ENCODE data around the gene ERF. TPM values are rescaled to one million over a fixed set of nuclear protein-coding genes. Genes with fewer than 3 reads are reported as not detected.

The ERF gene
- total RNA-seq, 1 donor from 2014 or later, result 111 TPM

- Mint-ChIP-seq H3K4me3 (ENCODE audit: low read depth) (no peak overlapping the region), H3K27ac (no peak overlapping the region), H3K4me1 (ENCODE audit: low read depth) (no peaks in the 10 kb centered on the region), H3K27me3 (no peaks in the 10 kb centered on the region), H3K36me3 (ENCODE audit: insufficient read depth) (peaks cover 30% of the 10 kb centered on the region), H3K9me3 (ENCODE audit: low read depth) (no peaks in the 10 kb centered on the region)
- no peak for DNase-seq (ENCODE audit: low spot score, unreplicated experiment)
- TF ChIP-seq, protein P1, sequence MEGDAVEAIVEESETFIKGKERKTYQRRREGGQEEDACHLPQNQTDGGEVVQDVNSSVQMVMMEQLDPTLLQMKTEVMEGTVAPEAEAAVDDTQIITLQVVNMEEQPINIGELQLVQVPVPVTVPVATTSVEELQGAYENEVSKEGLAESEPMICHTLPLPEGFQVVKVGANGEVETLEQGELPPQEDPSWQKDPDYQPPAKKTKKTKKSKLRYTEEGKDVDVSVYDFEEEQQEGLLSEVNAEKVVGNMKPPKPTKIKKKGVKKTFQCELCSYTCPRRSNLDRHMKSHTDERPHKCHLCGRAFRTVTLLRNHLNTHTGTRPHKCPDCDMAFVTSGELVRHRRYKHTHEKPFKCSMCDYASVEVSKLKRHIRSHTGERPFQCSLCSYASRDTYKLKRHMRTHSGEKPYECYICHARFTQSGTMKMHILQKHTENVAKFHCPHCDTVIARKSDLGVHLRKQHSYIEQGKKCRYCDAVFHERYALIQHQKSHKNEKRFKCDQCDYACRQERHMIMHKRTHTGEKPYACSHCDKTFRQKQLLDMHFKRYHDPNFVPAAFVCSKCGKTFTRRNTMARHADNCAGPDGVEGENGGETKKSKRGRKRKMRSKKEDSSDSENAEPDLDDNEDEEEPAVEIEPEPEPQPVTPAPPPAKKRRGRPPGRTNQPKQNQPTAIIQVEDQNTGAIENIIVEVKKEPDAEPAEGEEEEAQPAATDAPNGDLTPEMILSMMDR (IDR thresholded peaks at IDR 0.05; ENCODE audit: unreplicated experiment), result no peak
These were observed 51.2 kb downstream of the ERF start for GRCh38 chr19:42203700-42204099.

DNA sequence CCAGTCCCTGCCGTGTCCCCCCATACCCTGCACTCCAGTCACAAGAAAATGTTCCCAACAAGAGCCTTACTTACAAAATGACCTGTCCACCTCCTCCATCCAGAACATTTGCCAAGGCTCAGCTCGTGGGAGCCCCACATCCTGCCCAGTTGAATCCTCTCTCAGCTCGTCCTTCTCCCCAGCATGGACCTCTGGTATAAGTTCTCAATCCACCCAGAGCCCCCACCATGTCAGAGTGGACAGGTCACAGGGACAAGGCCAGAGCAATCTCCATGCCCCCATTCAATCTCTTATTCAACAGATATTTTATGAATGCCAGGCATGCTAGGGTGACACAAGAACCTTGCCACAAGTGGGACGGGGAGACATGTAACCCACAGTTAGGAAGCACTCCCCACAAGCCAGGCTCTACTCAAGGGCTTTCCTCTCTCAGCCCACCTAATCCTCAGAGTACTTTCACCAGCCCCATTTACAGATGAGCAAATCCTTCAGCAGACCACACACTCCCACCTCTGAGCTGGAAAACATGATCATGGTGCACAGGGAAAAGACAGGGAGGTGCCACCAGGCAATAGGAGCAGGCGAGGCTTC lies 52.5 kb downstream of the ERF start:
- H3K36me3 Mint-ChIP-seq (ENCODE audit: insufficient read depth), result peaks cover 29% of the 10 kb centered on the region
- TF ChIP-seq, protein P1 (IDR thresholded peaks at IDR 0.05; ENCODE audit: unreplicated experiment), result no peak
- H3K4me1 Mint-ChIP-seq (ENCODE audit: low read depth), result no peaks in the 10 kb centered on the region

GRCh38 chr19:42201489-42202289 lies 53.2 kb downstream of the ERF start:
- TF ChIP-seq, protein P1 (IDR thresholded peaks at IDR 0.05; ENCODE audit: unreplicated experiment), result no peak
- H3K27ac Mint-ChIP-seq, result no peak overlapping the region
- no peak for DNase-seq (ENCODE audit: low spot score, unreplicated experiment)
- H3K9me3 Mint-ChIP-seq (ENCODE audit: low read depth), result no peaks in the 10 kb centered on the region
- peaks cover 31% of the 10 kb centered on the region for H3K36me3 Mint-ChIP-seq (ENCODE audit: insufficient read depth)
- H3K27me3 Mint-ChIP-seq, result no peaks in the 10 kb centered on the region
- no peaks in the 10 kb centered on the region for H3K4me1 Mint-ChIP-seq (ENCODE audit: low read depth)
- no peak overlapping the region for H3K4me3 Mint-ChIP-seq (ENCODE audit: low read depth)

More for the DNA sequence above, 52.5 kb downstream of the ERF start:
- Mint-ChIP-seq H3K27me3 (no peaks in the 10 kb centered on the region), H3K9me3 (ENCODE audit: low read depth) (no peaks in the 10 kb centered on the region), H3K4me3 (ENCODE audit: low read depth) (no peak overlapping the region), H3K27ac (no peak overlapping the region)
- no peak for DNase-seq (ENCODE audit: low spot score, unreplicated experiment)

- Mint-ChIP-seq H3K27ac (no peak overlapping the region), H3K27me3 (no peaks in the 10 kb centered on the region), H3K4me3 (ENCODE audit: low read depth) (no peak overlapping the region), H3K9me3 (ENCODE audit: low read depth) (no peaks in the 10 kb centered on the region), H3K36me3 (ENCODE audit: insufficient read depth) (peaks cover 30% of the 10 kb centered on the region), H3K4me1 (ENCODE audit: low read depth) (no peaks in the 10 kb centered on the region)
- DNase-seq (ENCODE audit: low spot score, unreplicated experiment), result no peak
- TF ChIP-seq, protein P1 (IDR thresholded peaks at IDR 0.05; ENCODE audit: unreplicated experiment), result no peak
These were observed 54.7 kb downstream of the ERF start for GRCh38 chr19:42200116-42200715.

- no peak for DNase-seq (ENCODE audit: low spot score, unreplicated experiment)
- H3K9me3 Mint-ChIP-seq (ENCODE audit: low read depth), result no peaks in the 10 kb centered on the region
- H3K27ac Mint-ChIP-seq, result no peak overlapping the region
- no peak overlapping the region for H3K4me3 Mint-ChIP-seq (ENCODE audit: low read depth)
- H3K4me1 Mint-ChIP-seq (ENCODE audit: low read depth), result no peaks in the 10 kb centered on the region
- TF ChIP-seq, protein P1 (IDR thresholded peaks at IDR 0.05; ENCODE audit: unreplicated experiment), result no peak
- no peaks in the 10 kb centered on the region for H3K27me3 Mint-ChIP-seq
- peaks cover 27% of the 10 kb centered on the region for H3K36me3 Mint-ChIP-seq (ENCODE audit: insufficient read depth)
These were observed 55.4 kb downstream of the ERF start for GRCh38 chr19:42199440-42200115.
